H9 (cell line): ENCODE results near the gene MRTFB. TPM values are rescaled to one million over a fixed set of nuclear protein-coding genes. Genes with fewer than 3 reads are reported as not detected.

ENCODE experiments used
- DNase-seq: peaks from one replicate; pipeline ENCODE4 v3.0.0-alpha.2; 2017
- H2AFZ ChIP-seq: one replicate; pipeline ENCODE4 v1.6.1; 2013; ENCODE audit warnings: mild to moderate bottlenecking, low read length, control low read depth, moderate library complexity
- H2AK5ac ChIP-seq: 2 replicates; pipeline ENCODE4 v1.6.1; 2013; ENCODE audit warnings: low read length, control low read depth, mixed read lengths; ENCODE audit not compliant: insufficient read length
- H2BK120ac ChIP-seq: one replicate; pipeline ENCODE4 v1.6.1; 2013; ENCODE audit warnings: low read depth, mild to moderate bottlenecking, low read length, control low read depth, inconsistent platforms; ENCODE audit not compliant: poor library complexity, severe bottlenecking
- H2BK12ac ChIP-seq: 2 replicates; pipeline ENCODE4 v1.6.1; 2013; ENCODE audit warnings: low read length, control low read depth, mixed read lengths, low read depth; ENCODE audit not compliant: insufficient read length
- H2BK15ac ChIP-seq: 2 replicates; pipeline ENCODE4 v1.6.1; 2013; ENCODE audit warnings: low read depth, low read length, control low read depth
- H2BK20ac ChIP-seq: one replicate; pipeline ENCODE4 v1.6.1; 2013; ENCODE audit warnings: low read depth, mild to moderate bottlenecking, low read length, control low read depth, inconsistent platforms; ENCODE audit not compliant: poor library complexity, severe bottlenecking
- H2BK5ac ChIP-seq: 2 replicates; pipeline ENCODE4 v1.6.1; 2013; ENCODE audit warnings: low read length, control low read depth, mixed read lengths; ENCODE audit not compliant: insufficient read length
- H3K14ac ChIP-seq: 2 replicates; pipeline ENCODE4 v1.6.1; 2013; ENCODE audit warnings: low read length, control low read depth; ENCODE audit not compliant: insufficient read depth
- H3K18ac ChIP-seq: 2 replicates; pipeline ENCODE4 v1.6.1; 2013; ENCODE audit warnings: low read depth, mild to moderate bottlenecking, mixed read lengths, low read length, control low read depth; ENCODE audit not compliant: insufficient read length
- H3K23ac ChIP-seq: 2 replicates; pipeline ENCODE4 v1.6.1; 2013; ENCODE audit warnings: low read length, control low read depth, mixed read lengths, low read depth; ENCODE audit not compliant: insufficient read length
- H3K23me2 ChIP-seq: 2 replicates; pipeline ENCODE4 v1.6.1; 2013; ENCODE audit warnings: low read depth, mild to moderate bottlenecking, mixed read lengths, low read length, control low read depth; ENCODE audit not compliant: insufficient read length, poor library complexity, severe bottlenecking
- H3K27ac ChIP-seq: 2 replicates; pipeline ENCODE4 v1.5.1; 2013; ENCODE audit warnings: low read length, control low read depth, mixed read lengths, low read depth; ENCODE audit not compliant: insufficient read length
- H3K27me3 ChIP-seq: 2 replicates; pipeline ENCODE4 v1.6.1; 2013; ENCODE audit warnings: low read length, control low read depth, inconsistent platforms; ENCODE audit not compliant: insufficient read depth
- H3K4ac ChIP-seq: 2 replicates; pipeline ENCODE4 v1.6.1; 2013; ENCODE audit warnings: low read depth, mild to moderate bottlenecking, control low read depth, inconsistent platforms, low read length, moderate library complexity
- H3K4me1 ChIP-seq: 2 replicates; pipeline ENCODE4 v1.6.1; 2013; ENCODE audit warnings: low read length, control low read depth, inconsistent platforms; ENCODE audit not compliant: insufficient read depth
- H3K4me2 ChIP-seq: 2 replicates; pipeline ENCODE4 v1.6.1; 2013; ENCODE audit warnings: low read length, control low read depth, mixed read lengths; ENCODE audit not compliant: insufficient read length, insufficient read depth
- H3K56ac ChIP-seq: 2 replicates; pipeline ENCODE4 v1.6.1; 2013; ENCODE audit warnings: low read depth, mild to moderate bottlenecking, mixed read lengths, low read length, control low read depth; ENCODE audit not compliant: insufficient read length
- H3K79me1 ChIP-seq: 2 replicates; pipeline ENCODE4 v1.6.1; 2013; ENCODE audit warnings: low read depth, mild to moderate bottlenecking, moderate library complexity, low read length, control low read depth, inconsistent platforms; ENCODE audit not compliant: insufficient read depth, poor library complexity, severe bottlenecking
- H3K79me2 ChIP-seq: 2 replicates; pipeline ENCODE4 v1.6.1; 2013; ENCODE audit warnings: low read length, control low read depth, inconsistent platforms; ENCODE audit not compliant: insufficient read depth
- H3K9ac ChIP-seq: 2 replicates; pipeline ENCODE4 v1.6.1; 2013; ENCODE audit warnings: low read length, control low read depth, mixed read lengths; ENCODE audit not compliant: insufficient read length; ENCODE audit errors: extremely low read depth
- H3K9me3 ChIP-seq: one replicate; pipeline ENCODE4 v1.6.1; 2013; ENCODE audit warnings: low read depth, low read length, inconsistent platforms; ENCODE audit not compliant: control insufficient read depth
- H3T11ph ChIP-seq: one replicate; pipeline ENCODE4 v1.6.1; 2013; ENCODE audit warnings: mild to moderate bottlenecking, low read length, control low read depth, inconsistent platforms
- H4K20me1 ChIP-seq: one replicate; pipeline ENCODE4 v1.6.1; 2013; ENCODE audit not compliant: control insufficient read depth, insufficient read length, insufficient read depth
- H4K5ac ChIP-seq: 2 replicates; pipeline ENCODE4 v1.6.1; 2013; ENCODE audit warnings: low read depth, mild to moderate bottlenecking, mixed read lengths, low read length, control low read depth; ENCODE audit not compliant: insufficient read length
- H4K8ac ChIP-seq: replicated peaks from 2 replicates; pipeline ENCODE4 v1.6.1; 2013; ENCODE audit warnings: low read length, control low read depth, mixed read lengths, low read depth; ENCODE audit not compliant: insufficient read length
- H4K91ac ChIP-seq: 2 replicates; pipeline ENCODE4 v1.6.1; 2013; ENCODE audit warnings: low read depth, mild to moderate bottlenecking, moderate library complexity, mixed read lengths, low read length, control low read depth; ENCODE audit not compliant: insufficient read length
- H3K27ac Mint-ChIP-seq, 3 experiments: 2 replicates in 2 of 3; 3 replicates in 1 of 3; pipeline ENCODE4 v1.8.0; 2020 to 2021; ENCODE audit warnings: mixed read lengths in 3 of 3, mild to moderate bottlenecking in 1 of 3, moderate library complexity in 1 of 3
- H3K27me3 Mint-ChIP-seq: 2 replicates; pipeline ENCODE4 v1.8.0; 2021; ENCODE audit warnings: low read depth, mild to moderate bottlenecking, moderate library complexity, mixed read lengths
- H3K36me3 Mint-ChIP-seq, 3 experiments: 2 replicates in 2 of 3; 3 replicates in 1 of 3; pipeline ENCODE4 v1.8.0; 2020 to 2021; ENCODE audit warnings: low read depth in 3 of 3, mixed read lengths in 3 of 3; ENCODE audit not compliant: insufficient read depth in 1 of 3
- H3K4me1 Mint-ChIP-seq, 2 experiments: 2 replicates each; pipeline ENCODE4 v1.8.0; 2020; ENCODE audit warnings: mixed read lengths in 2 of 2
- H3K4me3 Mint-ChIP-seq, 2 experiments: 2 replicates in 1 of 2; 3 replicates in 1 of 2; pipeline ENCODE4 v1.8.0; 2020 to 2021; ENCODE audit warnings: mild to moderate bottlenecking in 2 of 2, mixed read lengths in 2 of 2, moderate library complexity in 1 of 2
- H3K9me3 Mint-ChIP-seq, 2 experiments: 2 replicates in 1 of 2; 3 replicates in 1 of 2; pipeline ENCODE4 v1.8.0; 2020; ENCODE audit warnings: mild to moderate bottlenecking in 2 of 2, mixed read lengths in 2 of 2, moderate library complexity in 1 of 2
- WGBS: extraction: QIAGEN DNeasy Blood & Tissue Kit; methylation state at CpG from one replicate; pipeline ENCODE4 v1.1.7; 2013; ENCODE audit warnings: missing lambda C conversion rate, low lambda C conversion rate, mixed read lengths; ENCODE audit not compliant: insufficient read length; ENCODE audit errors: extremely low coverage; 5-methylcytosine and 5-hydroxymethylcytosine counted together
- total RNA-seq: library from RNA; stranded (reverse); gene quantifications from 2 replicates; pipeline ENCODE4 v1.2.1, GENCODE V29; 2021
- TF ChIP-seq, protein P1 (sequence below): fragments of 200-600 bp; sonication (generic); conservative IDR thresholded peaks from 3 replicates; pipeline ENCODE4 v1.8.0; 2021; ENCODE audit warnings: antibody characterized with exemption, mild to moderate bottlenecking

Gene MRTFB
- total RNA-seq, 1 experiment from 2014 or later, result 29.9 TPM

DNA sequence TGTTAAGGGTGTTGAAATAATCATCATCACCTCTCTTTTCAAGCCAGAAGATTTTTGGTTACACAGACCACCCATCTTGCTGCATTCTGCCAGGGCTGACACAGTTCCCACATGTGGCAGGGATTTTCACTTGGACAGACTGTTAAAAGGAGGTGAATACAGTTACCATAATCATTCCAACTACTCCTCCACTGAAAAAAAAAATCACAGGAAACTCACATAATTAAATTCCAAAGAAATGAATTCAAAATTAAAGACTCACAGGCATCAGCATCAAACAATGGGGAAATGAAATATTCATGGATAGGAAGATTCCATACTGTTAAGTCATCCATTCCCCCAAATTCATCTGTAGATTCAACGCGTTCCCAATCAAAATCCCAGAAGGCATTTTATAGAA, 209.4 kb downstream of the MRTFB start:
- Mint-ChIP-seq H3K27me3 (no peaks in the 10 kb centered on the region; the same call in 1 of the 2 replicates), H3K9me3 (peaks cover 4 to 5% of the 10 kb centered on the region in 2 experiments; a peak in 4 of 5 replicates), H3K4me3 (no peak overlapping the region), H3K27ac (no peak overlapping the region; a peak in 1 of 7 replicates), H3K4me1 (peaks cover 39 to 43% of the 10 kb centered on the region in 2 experiments), H3K36me3 (peaks cover 0 to 4% (median 0%) of the 10 kb centered on the region in 3 experiments; a peak in 3 of 7 replicates)
- no CpG with 5 or more reads among the region's 2 CpGs for WGBS
- Histone ChIP-seq H2AFZ (no peak overlapping the region), H3K14ac (no peak overlapping the region), H2AK5ac (no peak overlapping the region), H4K5ac (no peak overlapping the region), H3K4ac (no peak overlapping the region), H2BK5ac (no peak overlapping the region), H4K91ac (no peak overlapping the region), H3K9ac (no peak overlapping the region), H3K4me1 (peaks cover 8% of the 10 kb centered on the region; the same call in 1 of the 2 replicates), H2BK15ac (no peak overlapping the region), H3K18ac (no peak overlapping the region), H4K8ac (no peak overlapping the region), H3K56ac (no peak overlapping the region), H3K9me3 (no peaks in the 10 kb centered on the region), H3K27me3 (no peaks in the 10 kb centered on the region), H3K23me2 (peaks cover 3% of the 10 kb centered on the region), H3K79me1 (no peaks in the 10 kb centered on the region), H2BK120ac (no peak overlapping the region), H3K27ac (no peak overlapping the region), H3K23ac (no peak overlapping the region), H2BK20ac (no peak overlapping the region), H4K20me1 (no peaks in the 10 kb centered on the region), H2BK12ac (no peak overlapping the region), H3K79me2 (no peaks in the 10 kb centered on the region), H3T11ph (no peak overlapping the region), H3K4me2 (no peak overlapping the region)
- TF ChIP-seq, protein P1, sequence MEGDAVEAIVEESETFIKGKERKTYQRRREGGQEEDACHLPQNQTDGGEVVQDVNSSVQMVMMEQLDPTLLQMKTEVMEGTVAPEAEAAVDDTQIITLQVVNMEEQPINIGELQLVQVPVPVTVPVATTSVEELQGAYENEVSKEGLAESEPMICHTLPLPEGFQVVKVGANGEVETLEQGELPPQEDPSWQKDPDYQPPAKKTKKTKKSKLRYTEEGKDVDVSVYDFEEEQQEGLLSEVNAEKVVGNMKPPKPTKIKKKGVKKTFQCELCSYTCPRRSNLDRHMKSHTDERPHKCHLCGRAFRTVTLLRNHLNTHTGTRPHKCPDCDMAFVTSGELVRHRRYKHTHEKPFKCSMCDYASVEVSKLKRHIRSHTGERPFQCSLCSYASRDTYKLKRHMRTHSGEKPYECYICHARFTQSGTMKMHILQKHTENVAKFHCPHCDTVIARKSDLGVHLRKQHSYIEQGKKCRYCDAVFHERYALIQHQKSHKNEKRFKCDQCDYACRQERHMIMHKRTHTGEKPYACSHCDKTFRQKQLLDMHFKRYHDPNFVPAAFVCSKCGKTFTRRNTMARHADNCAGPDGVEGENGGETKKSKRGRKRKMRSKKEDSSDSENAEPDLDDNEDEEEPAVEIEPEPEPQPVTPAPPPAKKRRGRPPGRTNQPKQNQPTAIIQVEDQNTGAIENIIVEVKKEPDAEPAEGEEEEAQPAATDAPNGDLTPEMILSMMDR, result no peak
- no peak for DNase-seq
